Medulla oblongata (tissue), 1 donor: ENCODE data around the gene SPIRE2.
"Not testable (repeated sequence)": the region's sequence is repeated elsewhere in the genome, so short reads cannot be mapped to it uniquely, and the experiment has no call there.

ENCODE experiments used
- DNase-seq: peaks from one replicate; pipeline ENCODE4 v3.0.0-alpha.2; 2015; ENCODE audit errors: extremely low spot score

The SPIRE2 gene

GRCh38 chr16:89828199-89828869 lies at the start of gene SPIRE2:
SPIRE2 (plus strand) TSS chr16:89828475; CDS start chr16:89828551, 76 bp downstream.
- peak; percentile 52 for DNase-seq

DNA sequence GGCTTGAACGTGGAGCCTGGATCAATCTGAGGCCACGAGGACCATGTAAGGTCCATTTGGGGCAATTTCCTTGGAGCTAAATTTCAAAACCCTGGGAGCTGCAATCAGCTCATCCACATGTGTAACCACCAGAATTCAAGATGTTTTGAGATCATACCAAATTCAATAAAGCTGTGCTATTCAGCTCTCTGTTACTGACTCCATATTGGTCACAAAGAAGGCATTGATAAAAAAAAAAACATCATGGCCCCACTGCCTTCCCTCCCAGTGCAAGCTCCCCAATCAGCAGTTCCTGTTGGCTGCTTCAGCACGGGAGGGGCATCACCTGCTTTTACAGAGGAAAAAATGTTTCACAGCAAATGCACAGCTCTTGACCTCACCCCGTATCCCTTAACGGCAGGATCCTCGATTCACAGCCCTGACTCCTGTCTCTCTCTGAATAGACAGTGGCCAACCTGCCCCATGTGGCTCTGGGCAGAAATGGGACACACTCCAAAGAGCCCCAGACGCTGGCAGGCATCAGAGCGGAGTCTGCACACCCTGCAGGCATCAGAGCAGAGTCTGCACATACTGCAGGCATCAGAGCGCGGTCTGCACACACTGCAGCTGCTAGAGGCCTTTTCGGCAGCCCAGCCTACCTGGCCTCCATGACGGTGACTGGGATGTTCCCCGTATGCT lies 48.9 kb upstream of the SPIRE2 start:
- no peak for DNase-seq

- DNase-seq = no peak
Measured at GRCh38 chr16:89779909-89780305, 48.4 kb upstream of the SPIRE2 start.

DNA sequence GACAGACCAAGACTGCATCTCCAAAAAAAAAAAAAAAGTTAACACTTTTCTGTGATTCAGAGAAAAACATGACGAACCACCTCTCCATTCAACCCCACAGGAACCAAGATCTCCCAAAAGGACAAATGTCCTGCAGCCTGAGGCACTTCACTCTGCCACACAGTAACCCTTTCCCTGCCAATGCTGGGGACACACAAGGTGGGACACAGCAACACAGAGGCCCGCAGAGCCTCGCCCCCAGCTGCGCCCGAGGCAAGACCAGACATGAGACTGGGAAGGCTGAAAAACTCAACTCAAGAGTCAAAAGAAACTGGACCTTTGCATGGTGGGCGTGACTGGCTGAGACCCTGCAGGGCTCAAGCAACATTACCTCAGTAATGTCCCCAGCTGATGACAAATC lies 45.8 kb upstream of the SPIRE2 start:
- no peak for DNase-seq

DNA sequence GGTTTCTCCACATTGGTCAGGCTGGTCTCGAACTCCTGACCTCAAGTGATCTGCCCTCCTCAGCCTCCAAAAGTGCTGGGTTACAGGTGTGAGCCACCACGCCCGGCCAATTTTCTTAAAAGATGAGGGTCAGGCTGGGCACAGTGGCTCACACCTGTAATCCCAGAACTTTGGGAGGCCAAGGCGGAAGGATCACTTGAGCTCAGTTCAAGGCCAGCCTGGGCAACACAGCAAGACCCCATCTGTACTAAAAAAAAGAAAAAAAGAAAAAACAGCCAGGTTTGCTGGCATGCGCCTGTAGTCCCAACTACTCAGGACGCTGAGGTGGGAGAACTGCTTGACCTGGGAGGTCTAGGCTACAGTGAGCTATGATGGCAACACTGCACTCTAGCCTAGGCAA lies 44.3 kb upstream of the SPIRE2 start:
- not testable (repeated sequence) for DNase-seq

DNA sequence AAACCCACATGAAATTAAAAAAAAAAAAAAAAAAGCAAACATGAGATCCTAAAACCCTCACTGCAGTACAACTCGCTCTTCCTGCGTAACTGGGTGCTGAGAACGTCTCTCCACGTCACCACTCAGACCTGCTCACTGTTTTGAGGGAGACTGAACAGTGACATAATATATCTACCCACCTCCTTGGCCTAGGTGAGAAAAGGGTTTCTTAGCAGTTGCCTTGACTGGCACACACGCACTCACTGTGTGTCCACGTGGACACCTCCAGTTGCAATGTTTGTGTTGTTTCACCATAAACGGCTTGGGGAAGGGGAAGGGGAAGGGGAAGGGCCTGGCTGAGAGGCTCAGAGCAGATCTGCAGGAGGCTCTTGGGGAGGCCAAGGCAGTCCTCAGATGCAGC lies 43.9 kb upstream of the SPIRE2 start:
- no peak for DNase-seq

DNA sequence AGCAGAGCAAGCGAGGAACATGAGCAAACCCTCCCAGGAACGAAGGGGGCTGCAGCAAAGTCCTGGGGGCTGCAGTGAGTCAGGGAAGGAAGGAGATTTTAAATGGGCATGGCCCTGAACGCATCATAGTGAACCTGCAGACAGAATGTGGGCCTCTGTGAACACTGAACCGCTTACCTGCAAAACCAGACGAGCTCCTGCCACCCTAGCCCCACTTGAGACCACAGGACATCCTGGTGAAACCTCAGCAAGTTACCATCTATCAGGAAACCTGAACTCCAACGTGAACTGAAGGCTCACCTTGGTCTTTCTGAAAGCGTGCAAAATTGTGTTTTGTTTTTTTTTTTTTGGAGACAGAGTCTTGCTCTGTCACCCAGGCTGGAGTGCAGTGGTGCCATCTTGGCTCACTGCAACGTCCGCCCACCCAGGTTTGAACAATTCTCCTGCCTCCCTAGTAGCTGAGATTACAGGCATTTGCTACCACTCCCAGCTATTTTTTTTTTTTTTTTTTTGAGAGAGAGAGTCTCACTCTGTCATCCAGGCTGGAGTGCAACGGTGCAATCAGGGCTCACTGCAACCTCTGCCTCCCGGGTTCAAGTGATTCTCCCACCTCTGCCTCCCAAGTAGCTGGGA lies 42.6 kb upstream of the SPIRE2 start:
- no peak for DNase-seq

GRCh38 chr16:89786474-89787364 lies 41.6 kb upstream of the SPIRE2 start:
- peak; percentile 25 for DNase-seq

- DNase-seq = no peak
Measured at GRCh38 chr16:89787365-89787805, 40.9 kb upstream of the SPIRE2 start.

- DNase-seq = no peak
Measured at GRCh38 chr16:89791278-89791995, 36.8 kb upstream of the SPIRE2 start.

DNA sequence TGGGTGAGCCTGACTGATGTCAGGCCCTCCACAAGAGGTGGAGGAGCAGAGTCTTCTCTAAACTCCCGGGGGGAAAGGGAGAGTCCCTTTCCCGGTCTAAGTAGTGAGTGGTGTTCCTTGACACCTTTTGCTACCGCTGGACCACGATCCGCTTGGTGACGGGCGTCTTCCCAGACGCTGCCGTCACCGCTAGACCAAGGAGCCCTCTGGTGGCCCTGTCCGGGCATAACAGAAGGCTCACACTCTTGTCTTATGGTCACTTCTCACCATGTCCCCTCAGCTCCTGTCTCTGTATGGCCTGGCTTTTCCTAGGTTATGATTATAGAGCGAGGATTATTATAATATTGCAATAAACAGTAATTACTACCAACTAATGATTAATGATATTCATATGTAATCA lies 35.2 kb upstream of the SPIRE2 start:
- DNase-seq = peak; percentile 53

- DNase-seq = no peak
Measured at GRCh38 chr16:89793955-89794354, 34.3 kb upstream of the SPIRE2 start.

DNA sequence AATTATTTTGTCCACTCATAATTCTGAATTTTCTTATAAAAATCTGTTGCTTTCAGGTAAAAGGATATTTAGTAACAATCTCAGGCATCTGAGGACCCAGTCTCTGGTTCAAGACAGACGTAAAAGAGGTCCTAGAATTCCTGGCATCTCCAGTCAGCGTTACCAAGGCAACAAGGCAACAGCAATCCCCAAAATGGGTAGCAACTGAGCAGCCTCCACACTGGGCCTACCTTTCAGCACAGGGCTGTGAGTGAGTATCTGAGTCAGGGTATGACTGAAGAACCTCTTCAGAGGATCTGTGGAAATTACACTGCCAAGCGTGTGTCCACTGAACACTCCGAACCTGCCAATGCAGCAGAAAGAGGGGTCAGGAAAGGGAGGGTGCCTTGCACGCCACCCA lies 32.6 kb upstream of the SPIRE2 start:
- no peak for DNase-seq

DNA sequence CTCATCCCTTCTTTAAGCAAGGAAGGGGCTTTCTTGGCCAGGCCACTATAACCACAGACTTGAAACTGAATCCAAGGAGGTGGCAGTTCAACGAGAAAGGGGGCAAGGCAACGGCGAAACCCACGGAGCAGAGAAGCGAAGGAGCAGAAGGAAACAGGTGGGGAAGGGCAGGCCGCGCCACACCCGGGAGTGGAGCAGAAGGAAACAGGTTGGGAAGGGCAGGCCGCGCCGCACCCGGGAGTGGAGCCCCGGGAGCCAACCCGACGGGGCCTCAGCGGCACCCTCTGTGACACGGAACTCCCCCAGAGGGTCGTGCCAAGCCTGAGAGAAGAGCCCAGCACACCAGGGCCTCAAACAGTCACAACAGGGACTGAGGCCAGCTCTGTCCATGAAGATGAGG lies 32.2 kb upstream of the SPIRE2 start:
- DNase-seq = no peak

- DNase-seq = no peak
Measured at GRCh38 chr16:89798126-89798525, 30.1 kb upstream of the SPIRE2 start.

DNA sequence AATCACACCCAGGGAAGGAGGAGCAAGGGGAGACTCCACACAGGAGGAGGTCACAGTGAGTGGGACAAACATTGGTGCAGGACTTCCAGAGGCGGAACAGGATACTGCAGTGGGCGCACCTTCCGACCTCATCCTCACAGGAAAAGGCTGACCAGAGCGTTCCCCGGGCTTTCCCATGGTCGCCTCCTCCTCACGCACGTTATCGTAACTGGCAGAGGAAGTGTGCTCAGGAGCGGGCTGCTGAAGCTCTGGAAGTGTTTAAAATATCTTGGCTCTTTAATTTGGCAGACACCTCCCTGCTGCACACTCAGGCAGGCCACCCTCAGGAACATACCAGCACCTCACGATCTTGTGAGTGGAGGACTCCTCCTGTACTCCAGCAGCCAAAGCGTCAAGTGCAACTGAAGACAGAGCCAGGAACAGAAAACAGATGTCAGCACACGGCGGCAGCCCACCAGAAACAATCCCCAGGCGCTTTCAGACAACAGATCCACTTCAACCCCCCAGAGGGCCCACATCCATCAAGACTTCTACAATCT lies 29.4 kb upstream of the SPIRE2 start:
- no peak for DNase-seq

DNA sequence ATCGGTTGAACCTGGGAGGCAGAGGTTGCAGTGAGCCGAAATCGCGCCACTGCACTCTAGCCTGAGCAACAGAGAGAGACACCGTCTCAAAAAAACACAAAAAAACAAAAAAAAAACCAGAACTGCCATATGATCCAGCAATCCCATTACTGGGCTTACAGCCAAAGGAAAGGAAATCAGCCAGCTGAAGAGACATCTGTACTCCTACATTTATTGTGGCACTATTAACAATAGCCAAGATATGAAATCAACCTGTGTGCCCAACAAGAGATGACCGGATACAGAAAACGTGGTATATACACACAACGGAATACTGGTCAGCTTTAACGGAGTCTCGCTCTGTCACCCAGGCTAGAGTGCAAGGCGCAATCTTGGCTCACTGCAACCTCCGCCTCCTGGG lies 26.5 kb upstream of the SPIRE2 start:
- DNase-seq = no peak

DNA sequence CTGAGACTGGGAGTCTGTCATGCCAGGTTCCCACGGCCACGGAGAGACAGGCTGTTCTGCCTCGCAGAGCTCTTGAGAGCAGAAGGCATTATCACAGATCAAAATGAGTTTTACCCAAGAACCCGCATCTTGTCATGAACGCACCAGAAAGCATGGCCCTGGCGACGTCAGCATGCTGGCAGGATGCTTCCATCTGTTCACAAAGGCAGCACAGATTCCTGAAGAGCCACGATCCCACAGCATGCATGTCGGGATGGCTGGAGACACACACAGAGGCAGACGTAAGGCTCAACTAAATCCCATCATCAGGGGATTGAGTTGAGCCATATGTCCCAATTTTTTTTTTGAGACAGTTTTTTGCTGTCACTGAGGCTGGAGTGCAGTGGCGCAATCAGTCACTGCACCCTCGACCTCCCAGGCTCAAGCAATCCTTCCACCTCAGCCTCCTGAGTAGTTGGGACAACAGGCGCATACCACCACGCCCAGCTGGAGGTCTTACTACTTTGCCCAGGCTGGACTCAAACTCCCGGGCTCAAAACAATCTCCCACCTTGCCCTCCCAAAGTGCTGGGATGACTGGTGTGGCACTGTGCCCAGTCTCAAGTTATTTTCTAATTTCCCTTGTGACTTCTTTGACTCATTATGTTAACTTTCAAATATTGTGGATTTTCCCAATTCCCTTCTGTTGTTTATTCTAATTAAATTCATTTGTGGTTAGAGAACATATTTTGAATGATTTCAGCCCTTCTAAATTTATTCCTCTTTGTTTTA lies 23.0 kb upstream of the SPIRE2 start:
- no peak for DNase-seq

GRCh38 chr16:89806589-89807193 lies 21.6 kb upstream of the SPIRE2 start:
- not testable (repeated sequence) for DNase-seq

DNA sequence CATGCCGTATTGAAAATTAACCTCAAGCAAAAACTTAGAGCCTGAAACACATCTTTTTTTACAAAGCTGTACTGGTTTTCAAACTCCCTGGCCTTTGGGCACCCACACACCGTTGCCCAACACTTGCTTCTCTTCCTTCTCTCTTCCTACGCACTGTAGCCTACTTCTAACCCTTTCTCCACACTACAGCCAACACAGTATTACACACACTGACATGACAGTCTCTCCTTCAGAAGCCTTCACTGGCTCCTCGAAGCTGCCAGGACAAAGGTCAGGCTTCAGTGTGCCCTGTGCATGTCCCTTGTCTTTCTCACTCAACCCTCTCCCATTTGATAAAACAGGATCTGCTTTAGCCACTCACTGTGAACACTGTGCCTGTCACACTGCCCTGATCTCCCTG lies 19.8 kb upstream of the SPIRE2 start:
- DNase-seq = no peak
